HFFc6 (cell line): ENCODE data around the gene JAKMIP2. TPM values are rescaled to one million over a fixed set of nuclear protein-coding genes. Genes with fewer than 3 reads are reported as not detected.
"Not testable (repeated sequence)": the region's sequence is repeated elsewhere in the genome, so short reads cannot be mapped to it uniquely, and the experiment has no call there.

ENCODE experiments used
- DNase-seq: peaks from one replicate; pipeline ENCODE4 v3.0.0-alpha.2; 2018
- H3K27ac Mint-ChIP-seq: 2 replicates; pipeline ENCODE4 v1.8.0; 2020; ENCODE audit warnings: mild to moderate bottlenecking, mixed read lengths
- H3K27me3 Mint-ChIP-seq: 2 replicates; pipeline ENCODE4 v1.8.0; 2021; ENCODE audit warnings: mild to moderate bottlenecking, moderate library complexity, mixed read lengths; ENCODE audit not compliant: insufficient read depth
- H3K36me3 Mint-ChIP-seq: 2 replicates; pipeline ENCODE4 v1.8.0; 2021; ENCODE audit warnings: low read depth, mixed read lengths
- H3K4me1 Mint-ChIP-seq: 2 replicates; pipeline ENCODE4 v1.8.0; 2020; ENCODE audit warnings: low read depth, mixed read lengths
- H3K4me3 Mint-ChIP-seq: 2 replicates; pipeline ENCODE4 v1.8.0; 2020; ENCODE audit warnings: mild to moderate bottlenecking, moderate library complexity, mixed read lengths
- H3K9me3 Mint-ChIP-seq: 2 replicates; pipeline ENCODE4 v1.8.0; 2020; ENCODE audit warnings: mild to moderate bottlenecking, mixed read lengths
- total RNA-seq, 6 experiments: library from RNA; stranded (reverse); fragmentation: NEBNext Ultra II Directional; extraction: Animal tissue kit (Norgen Biotek cat#: 25700); gene quantifications; 2 replicates in 1 of 6; 3 replicates in 5 of 6; pipeline ENCODE4 v1.2.3, GENCODE V29; 2021
- TF ChIP-seq, protein P1 (sequence below): fragments of 200-600 bp; sonication (generic); IDR thresholded peaks from 2 replicates; pipeline ENCODE4 v1.5.0; 2021; ENCODE audit warnings: antibody characterized with exemption, mild to moderate bottlenecking

The JAKMIP2 gene
- total RNA-seq, 6 experiments from 2014 or later = not detected

DNA sequence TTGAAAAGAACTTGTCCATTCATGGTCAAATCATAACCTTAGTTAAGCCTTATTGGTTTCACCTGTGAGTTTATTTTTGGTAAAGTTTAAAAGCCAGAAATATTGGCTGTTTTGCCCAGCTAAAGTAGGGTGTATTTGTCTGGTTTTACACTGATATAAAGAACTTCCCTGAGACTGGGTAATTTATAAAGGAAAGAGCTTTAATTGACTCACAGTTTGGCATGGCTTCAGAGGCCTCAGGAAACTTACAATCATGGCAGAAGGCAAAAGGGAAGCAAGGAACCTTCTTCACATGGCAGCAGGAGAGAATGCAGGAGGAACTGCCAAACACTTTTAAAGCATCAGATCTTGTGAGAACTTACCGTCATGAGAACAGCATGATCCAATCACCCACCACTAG, 55.3 kb downstream of the JAKMIP2 start:
- no peaks in the 10 kb centered on the region for H3K36me3 Mint-ChIP-seq
- H3K9me3 Mint-ChIP-seq = peaks cover 6% of the 10 kb centered on the region; the same call in 1 of the 2 replicates
- TF ChIP-seq, protein P1, sequence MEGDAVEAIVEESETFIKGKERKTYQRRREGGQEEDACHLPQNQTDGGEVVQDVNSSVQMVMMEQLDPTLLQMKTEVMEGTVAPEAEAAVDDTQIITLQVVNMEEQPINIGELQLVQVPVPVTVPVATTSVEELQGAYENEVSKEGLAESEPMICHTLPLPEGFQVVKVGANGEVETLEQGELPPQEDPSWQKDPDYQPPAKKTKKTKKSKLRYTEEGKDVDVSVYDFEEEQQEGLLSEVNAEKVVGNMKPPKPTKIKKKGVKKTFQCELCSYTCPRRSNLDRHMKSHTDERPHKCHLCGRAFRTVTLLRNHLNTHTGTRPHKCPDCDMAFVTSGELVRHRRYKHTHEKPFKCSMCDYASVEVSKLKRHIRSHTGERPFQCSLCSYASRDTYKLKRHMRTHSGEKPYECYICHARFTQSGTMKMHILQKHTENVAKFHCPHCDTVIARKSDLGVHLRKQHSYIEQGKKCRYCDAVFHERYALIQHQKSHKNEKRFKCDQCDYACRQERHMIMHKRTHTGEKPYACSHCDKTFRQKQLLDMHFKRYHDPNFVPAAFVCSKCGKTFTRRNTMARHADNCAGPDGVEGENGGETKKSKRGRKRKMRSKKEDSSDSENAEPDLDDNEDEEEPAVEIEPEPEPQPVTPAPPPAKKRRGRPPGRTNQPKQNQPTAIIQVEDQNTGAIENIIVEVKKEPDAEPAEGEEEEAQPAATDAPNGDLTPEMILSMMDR = no peak
- H3K27me3 Mint-ChIP-seq = no peaks in the 10 kb centered on the region
- H3K4me3 Mint-ChIP-seq = no peak overlapping the region
- no peak for DNase-seq
- H3K27ac Mint-ChIP-seq = no peak overlapping the region
- H3K4me1 Mint-ChIP-seq = no peaks in the 10 kb centered on the region

DNA sequence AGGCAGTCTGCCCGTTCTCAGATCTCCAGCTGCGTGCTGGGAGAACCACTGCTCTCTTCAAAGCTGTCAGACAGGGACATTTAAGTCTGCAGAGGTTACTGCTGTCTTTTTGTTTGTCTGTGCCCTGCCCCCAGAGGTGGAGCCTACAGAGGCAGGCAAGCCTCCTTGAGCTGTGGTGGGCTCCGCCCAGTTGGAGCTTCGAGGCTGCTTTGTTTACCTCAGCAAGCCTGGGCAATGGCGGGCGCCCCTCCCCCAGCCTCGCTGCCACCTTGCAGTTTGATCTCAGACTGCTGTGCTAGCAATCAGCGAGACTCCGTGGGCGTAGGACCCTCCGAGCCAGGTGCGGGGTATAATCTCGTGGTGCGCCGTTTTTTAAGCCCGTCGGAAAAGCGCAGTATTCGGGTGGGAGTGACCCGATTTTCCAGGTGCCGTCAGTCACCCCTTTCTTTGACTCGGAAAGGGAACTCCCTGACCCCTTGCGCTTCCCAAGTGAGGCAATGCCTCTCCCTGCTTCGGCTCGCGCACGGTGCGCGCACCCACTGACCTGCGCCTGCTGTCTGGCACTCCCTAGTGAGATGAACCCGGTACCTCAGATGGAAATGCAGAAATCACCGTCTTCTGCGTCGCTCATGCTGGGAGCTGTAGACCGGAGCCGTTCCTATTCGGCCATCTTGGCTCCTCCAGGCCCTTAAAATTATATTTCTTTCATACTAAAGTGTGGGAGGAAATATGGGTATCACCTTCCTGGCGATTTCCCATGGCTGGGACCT, 61.2 kb downstream of the JAKMIP2 start:
- H3K36me3 Mint-ChIP-seq, H3K9me3 Mint-ChIP-seq, H3K27me3 Mint-ChIP-seq, H3K4me3 Mint-ChIP-seq, H3K27ac Mint-ChIP-seq, H3K4me1 Mint-ChIP-seq, DNase-seq: not testable (repeated sequence)

DNA sequence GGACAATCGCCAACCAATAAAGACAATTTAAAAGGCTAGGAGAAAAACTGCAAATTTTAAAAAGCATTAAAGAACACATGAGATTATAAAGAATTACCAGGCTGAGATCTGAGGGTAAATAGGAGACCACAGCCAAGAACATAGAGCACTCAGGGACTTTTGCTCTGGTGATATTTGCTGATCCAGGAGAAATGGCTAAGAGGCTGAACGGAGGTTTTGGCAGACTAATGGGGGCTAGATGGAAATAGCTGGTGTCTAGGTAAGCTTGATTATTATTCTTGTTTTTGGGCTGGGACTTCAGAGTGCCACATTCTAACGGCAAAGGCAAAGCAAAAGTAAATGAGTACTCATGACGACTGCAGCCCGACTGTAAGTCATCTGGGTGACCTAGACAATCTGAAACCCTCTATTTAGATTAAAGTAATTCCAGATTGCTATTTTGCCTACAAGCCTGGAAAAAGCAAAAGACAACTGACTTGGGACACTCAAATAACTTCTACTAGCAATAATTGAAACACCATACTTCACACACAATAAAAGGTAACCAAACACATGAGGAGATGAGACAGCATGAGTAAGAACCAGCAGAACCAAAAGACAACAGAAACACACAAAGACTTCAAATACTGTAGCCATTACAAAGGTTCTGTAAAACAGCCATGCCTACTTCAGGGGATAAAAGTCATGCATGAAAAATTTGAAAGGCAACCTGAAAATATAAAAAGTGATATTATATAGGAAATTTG, 68.8 kb downstream of the JAKMIP2 start:
- H3K9me3 Mint-ChIP-seq = peaks cover 6% of the 10 kb centered on the region; the same call in 1 of the 2 replicates
- H3K4me1 Mint-ChIP-seq = no peaks in the 10 kb centered on the region
- no peak overlapping the region for H3K27ac Mint-ChIP-seq
- H3K4me3 Mint-ChIP-seq = peak overlapping the region; percentile 2; the same call in 1 of the 2 replicates
- no peaks in the 10 kb centered on the region for H3K27me3 Mint-ChIP-seq
- H3K36me3 Mint-ChIP-seq = no peaks in the 10 kb centered on the region
- DNase-seq = no peak
- TF ChIP-seq, protein P1 = no peak

DNA sequence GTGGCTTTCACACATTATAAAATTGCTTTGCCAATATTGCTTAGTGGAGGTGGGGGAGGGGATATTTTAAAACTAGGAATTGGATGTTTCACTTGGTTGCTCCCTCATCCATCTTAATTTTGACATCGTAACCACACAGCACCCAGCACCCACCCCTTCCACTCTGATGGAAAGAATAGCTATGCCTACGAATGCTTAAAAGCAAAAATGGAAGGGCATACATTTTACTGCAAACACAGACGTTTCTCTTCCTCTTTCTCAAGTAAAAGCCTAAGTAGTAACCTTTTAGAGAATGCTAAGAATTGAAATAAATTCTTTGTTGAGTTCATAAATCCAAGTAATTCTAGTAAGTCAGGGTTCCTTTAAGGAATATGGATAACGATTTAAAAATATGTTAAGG, 69.9 kb downstream of the JAKMIP2 start:
- Mint-ChIP-seq H3K9me3 (peaks cover 6% of the 10 kb centered on the region; the same call in 1 of the 2 replicates), H3K27ac (no peak overlapping the region), H3K36me3 (no peaks in the 10 kb centered on the region), H3K27me3 (no peaks in the 10 kb centered on the region), H3K4me1 (no peaks in the 10 kb centered on the region), H3K4me3 (no peak overlapping the region)
- DNase-seq = no peak
- TF ChIP-seq, protein P1 = no peak

DNA sequence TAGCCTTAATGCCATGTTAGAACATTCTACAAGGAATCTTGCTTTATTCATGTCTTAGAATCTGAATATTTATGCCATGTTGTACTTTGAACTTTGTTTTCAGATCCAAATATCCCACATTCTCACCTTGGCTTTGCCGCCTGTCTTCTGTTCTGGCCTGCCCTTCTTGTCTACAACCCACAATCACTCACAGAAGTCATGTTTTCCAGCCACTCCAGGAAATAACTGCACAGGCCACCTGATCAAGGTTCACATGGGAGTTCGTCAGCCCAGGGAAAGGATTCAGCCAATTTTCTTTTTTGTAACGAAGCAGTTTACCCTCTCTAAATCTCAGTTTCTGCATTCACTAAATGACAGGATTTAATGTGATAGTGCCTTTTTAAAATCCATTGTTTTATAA, 70.5 kb downstream of the JAKMIP2 start:
- H3K27me3 Mint-ChIP-seq = no peaks in the 10 kb centered on the region
- TF ChIP-seq, protein P1 = no peak
- no peak overlapping the region for H3K27ac Mint-ChIP-seq
- no peaks in the 10 kb centered on the region for H3K4me1 Mint-ChIP-seq
- no peak overlapping the region for H3K4me3 Mint-ChIP-seq
- DNase-seq = no peak
- H3K36me3 Mint-ChIP-seq = no peaks in the 10 kb centered on the region
- peaks cover 6% of the 10 kb centered on the region; the same call in 1 of the 2 replicates for H3K9me3 Mint-ChIP-seq

DNA sequence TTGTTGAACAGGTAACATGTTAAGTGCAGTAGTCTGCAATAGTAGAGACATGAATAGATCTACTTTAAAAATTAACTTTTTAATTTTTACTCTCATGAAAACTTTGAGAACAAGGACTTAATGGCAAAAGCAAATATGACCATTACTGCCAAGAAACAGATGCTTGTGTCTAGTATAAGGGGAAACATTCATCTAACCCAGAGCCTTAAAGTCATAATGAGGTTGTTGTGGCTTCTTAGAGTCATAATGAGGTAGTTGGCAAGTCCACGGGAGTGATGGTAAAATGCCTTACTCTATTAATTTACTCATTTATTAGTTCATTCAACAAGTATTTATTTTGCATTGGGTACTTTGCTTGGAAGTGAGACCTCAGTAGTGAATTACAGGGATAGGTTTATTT, 71.5 kb downstream of the JAKMIP2 start:
- peaks cover 6% of the 10 kb centered on the region; the same call in 1 of the 2 replicates for H3K9me3 Mint-ChIP-seq

More for the DNA sequence above, 71.5 kb downstream of the JAKMIP2 start:
- H3K27me3 Mint-ChIP-seq = no peaks in the 10 kb centered on the region
- TF ChIP-seq, protein P1 = no peak
- DNase-seq = no peak
- H3K36me3 Mint-ChIP-seq = no peaks in the 10 kb centered on the region
- no peak overlapping the region for H3K4me3 Mint-ChIP-seq
- no peak overlapping the region for H3K27ac Mint-ChIP-seq
- H3K4me1 Mint-ChIP-seq = no peaks in the 10 kb centered on the region
